ENCODE measurements around the gene ARMS2.

ARMS2 gene, protein sequence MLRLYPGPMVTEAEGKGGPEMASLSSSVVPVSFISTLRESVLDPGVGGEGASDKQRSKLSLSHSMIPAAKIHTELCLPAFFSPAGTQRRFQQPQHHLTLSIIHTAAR

DNA sequence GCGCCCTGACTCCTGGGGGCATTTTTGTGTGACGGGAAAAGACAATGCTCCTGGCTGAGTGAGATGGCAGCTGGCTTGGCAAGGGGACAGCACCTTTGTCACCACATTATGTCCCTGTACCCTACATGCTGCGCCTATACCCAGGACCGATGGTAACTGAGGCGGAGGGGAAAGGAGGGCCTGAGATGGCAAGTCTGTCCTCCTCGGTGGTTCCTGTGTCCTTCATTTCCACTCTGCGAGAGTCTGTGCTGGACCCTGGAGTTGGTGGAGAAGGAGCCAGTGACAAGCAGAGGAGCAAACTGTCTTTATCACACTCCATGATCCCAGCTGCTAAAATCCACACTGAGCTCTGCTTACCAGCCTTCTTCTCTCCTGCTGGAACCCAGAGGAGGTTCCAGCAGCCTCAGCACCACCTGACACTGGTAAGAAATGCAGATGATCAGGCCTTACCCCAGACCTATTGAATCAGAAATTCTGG lies at the start of gene ARMS2:
Gene ARMS2, plus strand, starts transcription at position 51 of the 478 bp plus-strand sequence. Its CDS starts 75 bp downstream, at position 126.
- DNase-seq (ENCODE audit: low read depth in 2 of 2): no peak

DNA sequence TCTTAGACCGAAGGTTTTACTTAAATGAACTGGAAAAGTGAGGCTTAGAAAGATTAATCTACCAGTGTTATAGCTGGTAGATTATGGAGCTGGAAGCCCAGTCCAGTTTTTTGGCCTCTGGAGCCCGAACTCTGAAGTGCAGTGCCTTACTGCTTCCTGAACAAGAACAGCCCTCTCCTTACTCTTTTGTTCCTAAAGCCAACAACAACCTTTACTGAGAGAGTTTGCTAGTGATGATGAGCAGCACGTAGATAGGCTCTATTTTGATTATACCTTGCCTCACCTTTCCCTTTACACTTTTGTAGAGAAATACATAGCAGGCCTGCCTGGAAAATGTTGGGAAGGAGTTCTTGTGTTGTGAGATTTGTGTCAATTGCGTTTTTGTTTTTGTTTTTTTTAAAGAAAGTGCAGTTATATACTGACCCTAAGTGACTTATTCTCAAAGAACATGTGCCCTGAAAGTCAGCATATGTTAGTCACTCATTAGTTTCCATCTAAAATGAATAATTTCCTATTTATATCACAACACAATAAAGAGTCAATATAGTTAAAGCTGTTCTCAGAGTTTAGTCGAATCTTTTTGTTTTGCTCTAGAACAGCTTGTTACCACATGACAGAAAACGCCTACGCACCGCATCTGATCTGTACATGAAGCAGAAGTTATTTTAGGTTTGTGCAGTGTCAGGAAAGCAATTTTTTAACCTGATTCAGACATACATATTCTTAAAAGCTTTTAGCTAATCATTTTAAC lies 46.9 kb upstream of the ARMS2 start:
- DNase-seq (ENCODE audit: low read depth in 2 of 2): peak in 1 of 2 donors; percentile 32

DNA sequence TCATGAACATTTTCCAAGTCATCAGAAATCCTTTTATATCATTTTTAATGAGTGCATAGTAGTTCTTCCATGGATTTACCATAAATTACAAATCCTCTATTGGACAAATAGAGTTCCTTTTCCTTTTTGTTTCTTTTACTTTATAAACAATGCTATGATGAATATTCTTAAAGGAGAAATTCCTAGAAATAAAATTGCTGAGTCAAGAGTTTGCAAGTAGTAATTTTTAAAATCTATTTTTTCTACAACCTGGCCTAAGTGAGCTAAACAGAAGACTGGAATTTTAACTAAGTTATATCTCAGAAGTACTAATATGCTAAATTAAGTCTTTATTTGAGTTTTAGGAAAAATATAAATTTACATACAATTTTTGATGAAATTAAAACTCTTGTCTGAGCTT lies 41.1 kb upstream of the ARMS2 start:
- DNase-seq (ENCODE audit: low read depth in 2 of 2): no peak

DNA sequence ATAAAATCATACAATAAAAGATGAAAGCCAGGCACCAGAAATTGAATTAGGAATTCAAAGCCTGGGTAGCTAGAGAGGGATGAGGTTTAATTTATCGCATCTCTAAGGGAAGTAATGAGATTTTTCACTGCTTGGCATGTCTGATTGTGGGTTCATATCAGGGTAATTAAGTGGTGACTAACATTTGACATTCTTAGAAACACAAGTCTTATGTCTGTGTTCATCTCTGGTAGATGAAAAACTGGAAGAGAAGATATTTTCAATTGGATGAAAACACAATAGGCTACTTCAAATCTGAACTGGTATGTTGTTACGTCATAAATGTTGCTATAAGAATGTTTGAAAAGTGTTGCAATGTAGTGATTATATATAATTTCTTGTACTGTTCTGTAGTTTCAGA lies 36.8 kb upstream of the ARMS2 start:
- no peak for DNase-seq (ENCODE audit: low read depth in 2 of 2)

DNA sequence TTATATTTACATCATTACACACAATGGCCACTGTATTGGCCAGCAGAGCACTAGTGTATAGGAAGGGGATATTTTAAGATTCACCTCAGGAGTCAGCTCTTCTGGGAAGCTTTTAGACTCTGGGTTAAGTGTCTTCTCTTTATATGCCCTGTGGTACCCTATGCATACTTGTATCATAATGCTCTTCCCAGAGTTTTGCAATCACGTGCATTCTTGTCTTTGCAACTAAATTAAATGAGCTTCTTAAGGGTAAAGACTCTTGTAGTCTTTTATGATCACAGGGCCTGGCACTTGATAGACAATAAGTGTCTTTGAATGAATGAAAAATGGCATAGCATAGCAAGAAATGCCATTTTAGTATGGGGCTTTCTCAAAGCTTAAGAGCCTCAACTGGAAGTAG lies 35.4 kb upstream of the ARMS2 start:
- no peak for DNase-seq (ENCODE audit: low read depth in 2 of 2)

DNA sequence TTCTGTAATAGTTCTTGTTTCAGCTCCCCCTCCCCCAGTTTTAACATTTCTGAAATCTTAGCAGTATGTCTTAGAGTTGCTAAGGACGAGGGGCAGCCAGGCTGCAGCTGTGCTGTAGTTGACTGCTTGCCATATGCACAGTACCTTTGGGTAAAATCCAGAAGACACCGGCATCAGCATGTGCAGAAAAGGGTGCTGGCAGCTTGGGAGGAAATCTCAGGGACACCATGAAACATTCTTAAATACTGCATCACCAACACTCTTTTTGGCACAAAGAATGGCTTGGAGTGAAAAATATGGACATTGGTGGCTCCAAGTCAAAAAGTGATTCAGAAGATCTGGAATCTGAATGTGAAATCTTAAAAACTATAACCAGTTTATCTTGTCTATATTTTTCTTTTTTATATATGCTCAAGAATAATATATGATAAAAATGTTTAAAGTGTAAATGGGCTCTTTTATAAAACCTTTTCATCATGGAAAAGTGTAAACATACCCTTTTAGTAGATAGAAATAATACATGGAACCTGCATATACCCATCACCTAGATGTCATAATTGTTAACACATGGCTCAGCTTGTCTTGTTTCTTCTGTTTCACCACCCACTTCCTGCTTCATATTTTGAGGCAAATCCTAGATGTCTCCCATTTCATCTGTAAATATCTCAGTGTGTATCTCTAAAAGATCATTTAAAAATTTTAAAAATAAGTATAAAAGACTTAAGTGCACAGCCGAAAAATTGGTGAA lies 34.4 kb upstream of the ARMS2 start:
- no peak for DNase-seq (ENCODE audit: low read depth in 2 of 2)

DNA sequence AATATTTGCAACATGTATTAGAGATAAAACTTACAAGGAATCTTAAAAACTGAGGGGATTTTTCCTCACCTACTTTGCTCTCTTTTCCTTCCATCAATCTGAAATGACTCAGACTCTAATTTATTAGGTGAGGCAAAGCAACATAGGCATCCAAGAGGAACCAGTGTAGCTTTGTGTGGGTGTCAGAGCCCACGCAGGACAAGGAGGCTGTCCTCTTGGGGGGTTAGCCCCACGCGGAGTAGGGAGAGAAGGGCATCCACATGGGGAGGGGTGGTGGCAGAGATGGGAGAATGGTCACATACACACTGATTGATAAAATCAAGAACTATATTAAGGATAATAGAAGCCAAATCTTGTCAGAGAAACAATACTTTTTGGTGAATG lies 33.8 kb upstream of the ARMS2 start:
- DNase-seq (ENCODE audit: low read depth in 2 of 2): no peak

DNA sequence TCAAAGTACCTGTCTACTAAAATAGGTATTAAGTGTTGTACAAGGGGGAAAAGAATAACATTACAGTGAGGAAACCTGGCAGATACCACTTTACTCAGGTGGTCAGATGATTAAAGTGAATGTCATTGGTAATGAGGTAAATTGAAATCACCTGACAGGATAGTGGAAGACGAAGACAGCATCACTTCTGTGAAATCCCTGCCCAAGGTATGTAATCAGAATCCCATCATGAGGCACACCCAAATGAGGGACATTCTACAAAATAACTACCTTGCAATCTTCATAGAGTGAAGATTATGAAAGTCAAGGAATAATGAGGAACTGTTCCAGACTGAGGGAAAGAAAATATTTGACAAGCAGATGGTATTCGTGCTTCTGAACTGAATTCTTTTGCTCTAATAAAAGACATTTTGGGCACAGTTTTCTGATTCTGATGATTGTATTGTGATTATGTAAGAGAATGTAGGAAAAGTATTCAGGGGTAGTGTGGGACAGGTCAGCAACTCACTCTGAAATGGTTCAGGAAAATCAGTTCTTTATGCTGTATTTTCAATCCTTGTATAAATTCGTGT lies 33.3 kb upstream of the ARMS2 start:
- no peak for DNase-seq (ENCODE audit: low read depth in 2 of 2)

DNA sequence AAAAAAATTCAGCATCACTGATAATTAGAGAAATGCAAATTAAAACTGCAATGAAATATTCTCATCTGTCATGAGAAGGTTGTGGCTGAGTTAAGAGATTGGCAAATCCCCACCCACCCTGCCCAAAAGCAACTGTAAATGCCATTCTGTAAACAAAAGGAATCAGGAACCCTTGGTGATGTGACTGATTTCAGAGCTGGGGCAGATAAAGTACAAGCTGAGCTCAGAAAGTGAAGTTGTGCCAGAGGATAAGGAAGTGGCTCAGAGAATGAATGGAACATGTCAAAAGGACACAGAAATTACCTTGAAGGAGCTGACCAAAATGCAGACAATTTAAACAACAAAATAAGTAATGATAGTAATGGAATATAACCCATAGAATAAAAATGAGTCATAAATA lies 32.7 kb upstream of the ARMS2 start:
- DNase-seq (ENCODE audit: low read depth in 2 of 2): no peak

DNA sequence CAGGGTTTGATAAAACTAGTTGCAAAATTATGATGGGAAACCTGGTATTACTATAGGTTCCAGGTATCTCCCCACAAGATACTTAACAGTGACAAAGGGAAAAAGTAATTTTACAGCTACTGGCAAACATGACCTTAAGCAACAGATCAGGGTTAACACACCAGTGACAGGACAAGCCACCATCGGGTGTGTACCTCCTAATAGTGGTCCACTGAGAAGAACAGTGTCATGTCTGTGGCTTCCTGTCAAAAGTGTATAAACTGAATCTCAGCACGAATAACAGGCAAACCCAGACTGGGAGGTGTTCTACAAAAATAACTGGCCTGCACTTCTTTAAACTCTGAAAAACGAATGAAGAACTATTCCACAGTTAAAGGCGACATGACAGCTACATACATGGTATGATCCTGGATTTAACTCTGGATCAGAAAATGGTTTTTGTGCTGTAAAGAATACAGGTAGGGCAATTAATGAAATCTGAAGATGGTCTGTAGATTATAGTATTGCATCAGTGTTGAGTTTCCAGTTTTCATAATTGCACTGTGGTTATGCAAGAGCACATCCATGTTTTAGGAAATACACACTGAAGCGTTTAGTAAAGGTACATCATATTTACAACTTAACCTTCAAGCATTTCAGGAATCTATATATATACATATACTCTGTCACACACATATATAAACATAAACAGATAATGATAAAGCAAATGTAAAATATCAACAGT lies 32.0 kb upstream of the ARMS2 start:
- DNase-seq (ENCODE audit: low read depth in 2 of 2): no peak

DNA sequence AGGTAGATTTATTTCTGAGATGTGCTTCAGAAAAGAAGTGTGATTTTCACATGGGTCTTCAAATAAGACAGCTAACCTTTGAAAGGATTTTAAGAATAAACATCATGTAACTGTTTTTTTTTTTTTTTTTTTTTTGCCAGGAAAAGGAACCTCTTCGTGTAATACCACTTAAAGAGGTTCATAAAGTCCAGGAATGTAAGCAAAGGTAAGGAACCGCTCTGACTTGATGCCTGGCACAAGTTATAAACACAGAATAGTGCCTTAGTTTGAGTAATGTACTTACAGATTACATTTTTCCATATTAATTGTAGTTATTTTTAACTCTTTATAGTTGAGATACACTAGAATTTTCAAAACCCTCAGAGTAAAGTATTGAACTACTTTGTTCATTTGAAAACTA lies 30.4 kb upstream of the ARMS2 start:
- DNase-seq (ENCODE audit: low read depth in 2 of 2): no peak

DNA sequence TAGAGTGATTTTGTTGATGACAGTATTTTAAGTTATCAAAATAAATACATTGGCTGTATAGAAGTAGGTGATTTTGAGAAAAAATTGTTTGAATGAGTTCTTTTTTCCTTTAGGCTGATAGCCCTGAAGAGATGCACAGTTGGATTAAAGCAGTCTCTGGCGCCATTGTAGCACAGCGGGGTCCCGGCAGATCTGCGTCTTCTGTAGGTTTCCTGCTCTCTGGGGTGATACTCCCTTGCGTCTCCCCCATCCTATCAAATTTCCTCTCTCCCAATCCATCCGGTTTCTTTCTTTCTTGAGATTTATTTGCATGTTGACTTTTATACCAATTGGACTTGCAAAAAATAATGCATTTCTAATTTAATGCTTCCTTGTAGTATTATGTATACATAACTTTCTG lies 27.6 kb upstream of the ARMS2 start:
- no peak for DNase-seq (ENCODE audit: low read depth in 2 of 2)

DNA sequence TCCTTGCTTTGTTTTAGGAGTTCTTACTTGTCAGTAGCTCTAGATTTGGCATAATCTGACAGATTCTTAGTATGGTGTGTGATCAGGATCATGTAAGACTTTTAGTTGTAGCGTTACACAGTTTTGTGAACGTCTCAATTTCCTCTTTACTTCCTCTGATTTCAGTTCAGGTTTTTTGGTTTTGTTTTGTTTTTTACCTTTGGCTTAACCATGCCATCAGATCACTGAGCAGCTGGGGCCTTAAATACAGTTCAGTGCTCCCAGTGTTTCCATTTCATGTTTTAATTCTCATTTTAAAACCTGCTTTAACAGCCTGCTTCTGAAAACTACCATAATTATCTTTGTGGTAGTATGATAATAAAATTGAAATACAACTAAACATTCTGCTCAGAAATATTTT lies 27.2 kb upstream of the ARMS2 start:
- DNase-seq (ENCODE audit: low read depth in 2 of 2): no peak

DNA sequence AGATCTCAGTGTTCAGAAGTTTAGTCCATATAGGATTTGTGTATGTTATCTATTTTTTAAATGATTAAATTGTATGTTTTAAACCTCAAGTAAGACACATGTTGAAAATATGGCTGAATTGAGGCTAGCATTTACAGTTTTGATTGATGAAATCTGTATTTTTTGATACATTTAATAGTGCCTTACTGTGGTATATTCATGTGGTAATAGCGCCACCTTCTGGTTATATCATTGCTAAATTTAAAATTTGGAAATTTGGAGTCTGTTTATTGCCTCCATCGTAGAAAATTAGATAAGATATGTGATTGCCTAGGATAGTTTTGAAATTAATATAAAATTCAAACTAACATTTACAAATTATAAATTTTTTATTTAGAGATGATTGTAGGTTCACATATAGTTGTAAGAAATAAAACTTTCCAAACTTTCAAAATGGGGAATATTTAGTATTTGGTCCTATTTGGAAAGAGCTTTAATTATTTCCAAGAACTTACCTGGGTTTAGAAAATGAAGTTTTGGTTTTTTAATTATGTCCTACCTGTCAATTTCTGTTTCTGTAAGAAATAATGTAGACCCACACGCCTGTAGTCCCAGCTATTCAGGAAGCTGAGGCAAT lies 19.1 kb upstream of the ARMS2 start:
- no peak for DNase-seq (ENCODE audit: low read depth in 2 of 2)

DNA sequence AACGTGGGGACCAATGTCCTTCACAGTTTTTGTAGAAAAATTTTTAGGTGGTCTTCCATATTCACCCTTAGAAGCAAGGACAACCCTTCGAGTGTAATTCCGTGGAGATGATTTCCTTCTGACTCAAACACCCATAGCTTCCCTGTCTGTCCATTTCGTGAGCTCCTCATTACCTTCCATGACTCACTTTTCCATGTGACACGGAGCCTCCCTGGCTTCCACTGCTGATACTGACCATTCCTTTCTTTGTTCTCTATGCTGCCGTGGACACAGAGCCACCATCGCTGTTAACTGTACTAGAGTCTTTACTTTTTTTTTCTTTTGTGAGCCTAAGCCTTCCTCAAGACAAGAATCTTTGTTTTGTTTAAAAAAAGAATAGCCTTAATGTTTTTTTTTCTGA lies 12.5 kb upstream of the ARMS2 start:
- DNase-seq (ENCODE audit: low read depth in 2 of 2): no peak

DNA sequence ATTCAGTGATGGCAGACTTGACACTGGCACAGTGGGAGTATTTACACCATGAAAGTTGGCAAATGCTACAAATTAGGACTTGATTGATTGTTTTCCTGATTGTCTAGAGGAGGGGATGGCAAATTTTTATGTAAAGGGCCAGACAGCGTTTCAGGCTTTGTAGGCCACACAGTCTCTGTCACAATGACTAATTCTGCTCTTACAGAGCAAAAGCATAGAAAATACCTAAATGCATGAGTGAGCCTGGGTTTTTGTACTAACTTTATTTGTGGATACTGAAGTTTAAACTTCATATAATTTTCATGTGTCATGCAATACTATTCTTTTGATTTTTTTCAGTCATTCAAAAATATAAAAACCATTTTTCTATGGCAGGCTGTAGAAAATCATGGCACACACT lies 9.0 kb upstream of the ARMS2 start:
- no peak for DNase-seq (ENCODE audit: low read depth in 2 of 2)

DNA sequence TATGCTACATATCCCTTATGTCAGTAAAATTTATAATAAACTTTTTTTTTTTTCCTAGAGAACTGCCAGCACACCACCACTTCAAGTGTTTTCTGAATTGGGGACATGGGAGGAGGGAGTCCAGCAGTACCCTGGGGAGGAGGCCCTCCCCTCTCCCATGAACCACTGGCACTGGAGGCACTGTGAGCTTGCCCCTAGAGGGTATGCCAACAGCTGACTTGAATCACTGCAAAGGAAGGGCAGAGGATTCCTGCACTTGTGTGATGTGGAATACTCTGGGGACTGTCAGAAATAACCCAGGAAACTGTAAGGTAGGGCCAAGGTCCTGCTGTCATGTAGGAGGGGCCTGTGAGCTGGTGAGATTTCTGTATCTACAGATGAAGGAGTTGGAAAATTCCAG lies 8.5 kb upstream of the ARMS2 start:
- DNase-seq (ENCODE audit: low read depth in 2 of 2): no peak

DNA sequence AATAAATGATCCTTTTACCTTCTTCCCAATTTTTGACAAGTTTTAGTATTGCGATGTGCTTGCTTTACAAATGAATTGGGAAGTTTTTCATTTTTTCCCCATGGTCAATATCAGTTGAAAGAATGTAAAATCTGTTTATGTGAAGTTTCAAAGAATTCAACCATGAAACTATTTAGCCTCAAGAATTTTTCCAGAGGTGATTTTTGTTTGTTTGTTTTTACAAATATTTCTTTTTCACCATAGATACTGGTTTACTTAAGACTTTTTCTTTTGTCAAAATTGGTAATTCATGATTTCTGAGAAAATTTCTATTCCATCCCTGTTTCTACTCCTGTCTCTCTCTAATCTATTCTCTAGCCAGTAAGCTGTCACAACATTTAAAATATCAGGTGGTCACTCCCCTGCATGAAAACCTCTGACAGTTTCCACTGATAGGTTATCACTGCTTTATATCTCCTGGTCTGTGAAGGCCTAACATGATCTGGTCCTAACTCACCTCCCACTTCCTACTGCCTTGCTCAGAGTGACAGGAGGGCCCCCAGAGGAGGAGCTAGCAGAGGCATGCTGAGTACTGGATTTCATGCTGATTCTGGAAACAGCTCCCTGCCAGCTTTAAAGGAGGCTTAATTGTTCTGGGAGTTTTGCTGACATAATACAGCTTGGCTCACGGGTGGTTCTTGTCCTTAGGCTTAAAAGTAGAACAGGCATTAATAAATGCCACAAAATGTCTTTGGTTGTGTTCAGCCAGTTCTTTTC lies 7.6 kb upstream of the ARMS2 start:
- DNase-seq (ENCODE audit: low read depth in 2 of 2): no peak

DNA sequence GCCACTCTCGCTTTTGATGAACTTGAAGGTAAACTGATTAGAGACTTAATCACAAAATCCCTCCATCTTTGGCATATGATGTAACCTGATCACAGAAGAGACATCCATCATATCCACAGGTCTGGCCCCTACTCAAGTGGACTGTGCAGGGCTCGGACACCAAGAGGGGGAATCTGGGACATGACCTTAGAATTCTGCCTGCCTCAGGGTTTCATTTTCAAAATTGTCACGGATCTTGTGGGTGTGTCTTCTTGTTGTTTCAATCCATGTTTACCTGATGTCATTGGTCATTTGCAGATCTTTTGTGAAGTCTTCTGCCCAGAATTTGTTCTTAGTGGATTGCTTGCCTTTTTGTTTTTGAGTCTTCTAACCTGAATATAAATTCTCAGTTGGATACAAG lies 5.9 kb upstream of the ARMS2 start:
- no peak for DNase-seq (ENCODE audit: low read depth in 2 of 2)

DNA sequence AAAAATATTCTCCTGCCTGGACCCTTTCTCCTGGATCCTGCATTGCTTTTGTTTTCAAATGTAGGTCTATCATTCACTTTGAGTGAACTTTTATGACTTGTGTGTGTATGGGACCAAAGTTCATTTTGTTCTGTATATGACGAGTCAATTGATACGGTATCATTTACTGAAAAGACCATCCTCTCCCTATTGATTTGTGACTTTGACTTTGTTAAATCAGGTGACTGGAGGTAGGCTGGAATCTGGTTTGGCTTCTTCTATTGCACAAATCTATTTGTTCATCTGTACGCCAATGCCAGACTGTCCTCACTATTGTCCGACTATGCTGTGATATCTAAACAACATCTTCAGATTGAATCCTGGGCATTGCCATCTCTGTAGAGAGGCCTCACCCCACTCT lies 5.3 kb upstream of the ARMS2 start:
- no peak for DNase-seq (ENCODE audit: low read depth in 2 of 2)
